A673 (cell line): ENCODE results near the gene ATP6V0D1.

ENCODE experiments used
- EZH2 ChIP-seq: fragments of 200-600 bp; sonication (generic); IDR thresholded peaks from 2 replicates; pipeline ENCODE4 v1.6.1; 2017; ENCODE audit warnings: borderline replicate concordance, low read depth, mild to moderate bottlenecking, mixed read lengths, antibody characterized with exemption, low read length; ENCODE audit not compliant: poor library complexity, severe bottlenecking
- TF ChIP-seq, protein P1 (sequence below): fragments of 300-800, 200-600 bp; sonication (generic); conservative IDR thresholded peaks from 2 replicates; pipeline ENCODE4 v1.5.1; 2017; ENCODE audit warnings: low read depth, mild to moderate bottlenecking, antibody characterized with exemption, low read length, moderate library complexity, mixed read lengths

DNA sequence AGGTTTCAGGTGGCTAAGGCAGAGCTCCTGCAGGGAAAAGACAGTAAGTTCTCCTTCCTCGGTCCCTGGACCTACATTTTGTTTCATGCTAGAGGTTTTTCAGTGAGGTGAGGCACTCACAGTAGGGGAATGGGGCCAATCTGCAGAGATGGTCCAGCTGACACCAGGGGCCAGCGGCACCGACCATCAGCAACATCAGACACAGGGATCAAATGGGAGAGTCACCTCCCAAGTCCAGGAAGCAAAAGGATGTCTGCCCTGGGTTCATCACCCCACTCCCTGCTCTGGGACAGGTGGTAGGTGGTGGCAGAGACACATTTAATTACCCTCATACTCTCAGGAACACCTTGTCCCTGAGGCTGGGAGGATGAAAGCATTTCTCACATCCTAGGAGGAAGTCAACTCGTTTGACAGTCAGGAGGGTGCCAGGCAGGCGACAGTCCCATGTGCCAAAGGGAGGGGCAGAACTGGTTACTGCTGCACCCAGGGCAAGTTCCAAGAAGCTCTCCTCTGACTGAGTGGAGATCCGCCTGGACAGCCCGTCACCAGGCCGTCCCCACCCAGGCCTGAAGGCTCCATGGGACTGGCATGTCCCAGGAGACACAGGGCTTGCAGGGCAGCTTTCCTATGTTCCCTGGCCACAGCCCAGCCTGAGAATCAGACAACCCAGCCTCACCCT is 19.2 kb downstream of the ATP6V0D1 start:
- TF ChIP-seq, protein P1, sequence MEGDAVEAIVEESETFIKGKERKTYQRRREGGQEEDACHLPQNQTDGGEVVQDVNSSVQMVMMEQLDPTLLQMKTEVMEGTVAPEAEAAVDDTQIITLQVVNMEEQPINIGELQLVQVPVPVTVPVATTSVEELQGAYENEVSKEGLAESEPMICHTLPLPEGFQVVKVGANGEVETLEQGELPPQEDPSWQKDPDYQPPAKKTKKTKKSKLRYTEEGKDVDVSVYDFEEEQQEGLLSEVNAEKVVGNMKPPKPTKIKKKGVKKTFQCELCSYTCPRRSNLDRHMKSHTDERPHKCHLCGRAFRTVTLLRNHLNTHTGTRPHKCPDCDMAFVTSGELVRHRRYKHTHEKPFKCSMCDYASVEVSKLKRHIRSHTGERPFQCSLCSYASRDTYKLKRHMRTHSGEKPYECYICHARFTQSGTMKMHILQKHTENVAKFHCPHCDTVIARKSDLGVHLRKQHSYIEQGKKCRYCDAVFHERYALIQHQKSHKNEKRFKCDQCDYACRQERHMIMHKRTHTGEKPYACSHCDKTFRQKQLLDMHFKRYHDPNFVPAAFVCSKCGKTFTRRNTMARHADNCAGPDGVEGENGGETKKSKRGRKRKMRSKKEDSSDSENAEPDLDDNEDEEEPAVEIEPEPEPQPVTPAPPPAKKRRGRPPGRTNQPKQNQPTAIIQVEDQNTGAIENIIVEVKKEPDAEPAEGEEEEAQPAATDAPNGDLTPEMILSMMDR: no peak
- TF ChIP-seq EZH2: no peak
